ENCODE data around the gene TIMM44. TPM values are rescaled to one million over a fixed set of nuclear protein-coding genes. Genes with fewer than 3 reads are reported as not detected.

Gene TIMM44
- total RNA-seq, result 116 TPM
- long read RNA-seq, transcript TIMM44-201 (13 exons, 2,075 nt), result major isoform, 165 of 196 reads
- long read RNA-seq, partial matches to known transcripts, result 14 of 196 reads
- long read RNA-seq, other reads (novel, unspliced or antisense), result 15 of 196 reads

DNA sequence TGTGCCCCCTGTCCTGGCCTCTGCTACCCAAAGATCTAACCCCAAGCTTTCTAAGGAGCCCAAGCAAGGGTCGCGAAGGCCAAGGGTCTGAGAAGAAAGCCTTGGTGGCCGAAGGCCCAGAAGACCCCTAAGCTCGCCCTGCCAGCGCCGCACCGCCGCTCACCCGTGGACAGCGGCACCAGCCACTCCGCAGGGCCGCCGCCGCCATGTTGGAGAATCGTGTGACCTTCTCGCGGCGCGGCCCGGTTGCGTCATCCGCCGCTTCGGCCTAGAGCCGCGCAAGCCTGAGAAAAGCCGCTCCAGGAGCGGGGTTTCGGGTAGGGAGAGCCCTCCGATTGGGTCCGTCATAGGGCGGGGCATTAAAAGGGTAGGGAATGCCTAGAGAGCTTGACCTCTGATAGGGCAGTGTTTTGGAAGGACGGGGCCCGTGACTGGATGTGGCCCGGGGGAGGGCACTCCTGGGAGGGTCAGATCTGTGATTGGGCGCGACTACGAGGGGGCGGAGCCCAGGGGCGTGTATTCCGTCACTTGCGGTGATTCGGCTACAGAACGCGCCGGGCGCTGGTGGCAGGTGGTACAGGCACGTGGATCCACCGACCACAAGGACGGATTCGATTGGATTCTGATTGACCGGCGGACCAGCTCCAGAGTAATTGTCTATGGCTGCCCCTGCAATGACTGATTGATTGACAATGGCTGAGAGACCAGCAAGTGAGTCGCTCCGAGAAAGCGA, at the start of gene TIMM44:
Gene TIMM44, minus strand, starts transcription at position 223 of the 733 bp plus-strand sequence. Its CDS starts 15 bp downstream, at position 208.
- DNase-seq, result peak; percentile 99
- intact Hi-C loops (cut with DNase I), result loop anchor here (5.0 to 10.0 kb wide), 3 partner anchors 59 to 309 kb away; no protein-coding TSS in a partner anchor
- peak; percentile 98 for ATAC-seq (ENCODE audit: poor library complexity)

- ATAC-seq (ENCODE audit: poor library complexity) (no peak), DNase-seq (peak; percentile 27)
- intact Hi-C loops (cut with DNase I), result no loop called here
Observed at GRCh38 chr19:7992575-7992974, 49.1 kb upstream of the TIMM44 start.

DNA sequence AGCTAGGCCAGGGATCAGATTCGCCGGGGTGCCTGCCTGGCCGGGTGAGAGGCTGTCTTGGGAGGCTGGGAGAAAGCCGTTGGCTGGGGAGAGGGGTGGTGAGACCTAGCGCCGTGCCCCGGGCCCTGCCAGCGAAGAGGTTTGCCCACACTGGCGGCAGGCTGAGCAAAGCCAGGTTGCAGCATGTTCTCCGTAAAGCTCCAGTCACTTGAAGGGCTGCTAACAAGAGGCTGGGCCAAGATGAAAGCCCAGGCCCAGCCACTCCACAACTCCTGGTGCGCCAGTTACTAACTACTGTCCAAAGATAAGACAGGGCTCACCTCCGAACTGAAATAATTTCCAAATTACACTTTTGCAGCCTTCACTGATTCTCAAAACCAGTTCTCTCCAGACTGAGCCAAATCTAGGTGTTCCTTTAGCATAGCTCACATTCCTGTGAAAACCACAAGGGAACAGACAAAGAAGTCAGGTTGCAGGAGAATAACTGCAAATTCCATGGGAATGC, 45.7 kb upstream of the TIMM44 start:
- peak; percentile 40 for DNase-seq

GRCh38 chr19:7988307-7988706, 44.8 kb upstream of the TIMM44 start:
- DNase-seq, result no peak
- intact Hi-C loops (cut with DNase I), result no loop called here
- ATAC-seq (ENCODE audit: poor library complexity), result no peak

More for the DNA sequence above, 45.7 kb upstream of the TIMM44 start:
- intact Hi-C loops (cut with DNase I), result no loop called here
- peak; percentile 47 for ATAC-seq (ENCODE audit: poor library complexity)

DNA sequence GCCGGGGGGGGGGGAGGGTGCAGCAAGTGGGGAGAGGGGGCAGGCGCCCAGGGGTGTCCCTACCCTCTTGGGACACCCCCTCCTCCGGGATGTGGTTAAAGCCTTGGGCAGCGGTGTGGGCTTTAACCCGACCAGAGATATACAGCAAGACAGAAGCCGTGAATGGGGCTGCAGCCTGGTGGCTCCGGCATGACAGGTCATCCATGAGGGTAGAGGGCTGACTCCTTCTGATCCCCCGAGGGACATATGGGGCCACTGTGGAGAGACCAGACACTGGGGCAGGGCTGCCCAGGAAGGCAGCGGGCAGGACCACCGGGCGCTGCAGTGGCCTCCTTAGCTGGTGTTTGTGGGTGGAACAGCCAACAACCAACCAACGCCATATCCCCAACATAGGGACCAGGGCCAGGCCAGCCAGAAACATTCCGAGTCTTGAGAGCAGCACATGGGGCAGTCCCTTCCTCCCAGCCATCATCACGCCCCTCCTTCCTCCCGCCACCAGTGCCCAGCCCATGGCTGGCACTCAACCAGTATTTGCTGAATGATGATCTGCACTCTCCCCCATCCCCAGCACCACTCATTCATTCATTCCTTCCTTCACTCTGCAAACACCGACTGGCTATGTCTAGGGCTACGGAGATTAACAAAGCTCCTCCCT, 43.8 kb upstream of the TIMM44 start:
- ATAC-seq (ENCODE audit: poor library complexity) (no peak), DNase-seq (peak; percentile 24)
- intact Hi-C loops (cut with DNase I), result no loop called here

GRCh38 chr19:7986321-7987113, 43.1 kb upstream of the TIMM44 start:
- intact Hi-C loops (cut with DNase I), result no loop called here
- ATAC-seq (ENCODE audit: poor library complexity) (no peak), DNase-seq (no peak)

DNA sequence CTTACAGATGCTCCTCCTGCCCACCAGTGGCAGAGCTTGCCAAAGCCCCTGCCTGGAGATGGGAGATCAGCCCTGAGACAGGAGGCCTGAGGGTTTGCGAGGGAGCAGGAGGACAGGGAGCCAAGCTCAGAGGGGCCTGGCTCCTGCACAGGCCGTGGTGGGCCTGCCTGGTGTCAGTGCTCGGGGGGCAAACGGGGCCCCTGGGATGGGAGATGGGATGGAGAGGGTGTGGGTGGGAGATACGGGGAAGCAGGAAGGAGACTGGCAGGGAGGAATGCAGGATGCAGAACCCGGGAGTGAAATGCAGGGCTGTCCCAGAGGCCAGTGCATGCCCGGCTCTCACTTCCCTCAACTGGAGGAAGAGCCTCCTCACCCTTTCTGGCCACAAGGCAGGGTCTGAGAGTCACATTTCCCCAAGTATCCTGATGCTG, 42.0 kb upstream of the TIMM44 start:
- intact Hi-C loops (cut with DNase I), result no loop called here
- ATAC-seq (ENCODE audit: poor library complexity), result no peak
- DNase-seq, result peak; percentile 15

- ATAC-seq (ENCODE audit: poor library complexity) (peak; percentile 25), DNase-seq (peak; percentile 34)
- intact Hi-C loops (cut with DNase I), result no loop called here
Observed at GRCh38 chr19:7983995-7984837, 40.8 kb upstream of the TIMM44 start.

GRCh38 chr19:7983286-7983950, 40.0 kb upstream of the TIMM44 start:
- ATAC-seq (ENCODE audit: poor library complexity) (peak; percentile 22), DNase-seq (peak; percentile 37)
- intact Hi-C loops (cut with DNase I), result no loop called here

DNA sequence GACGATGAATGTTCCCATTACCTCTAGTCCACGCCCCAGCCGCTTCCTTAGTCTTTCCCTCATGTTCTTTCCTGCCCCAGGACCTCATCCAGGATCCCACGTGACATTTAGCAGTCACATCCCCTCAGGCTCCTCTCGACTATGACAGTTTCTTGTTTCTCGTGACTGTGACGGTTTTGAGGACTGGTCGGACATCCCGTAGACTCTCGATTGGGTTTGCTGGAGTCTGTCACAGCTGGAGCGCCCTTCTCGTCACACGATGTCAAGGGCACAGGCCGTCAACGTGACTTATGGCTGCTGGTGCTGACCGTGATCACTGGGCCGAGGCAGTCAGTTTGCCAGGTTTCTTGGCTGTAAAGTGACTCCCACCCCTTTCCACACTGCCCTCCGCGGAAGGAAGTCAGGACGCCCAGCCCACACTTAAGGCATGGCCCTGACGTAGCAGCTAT, 39.2 kb upstream of the TIMM44 start:
- peak; percentile 19 for ATAC-seq (ENCODE audit: poor library complexity)
- intact Hi-C loops (cut with DNase I), result no loop called here
- DNase-seq, result peak; percentile 44

DNA sequence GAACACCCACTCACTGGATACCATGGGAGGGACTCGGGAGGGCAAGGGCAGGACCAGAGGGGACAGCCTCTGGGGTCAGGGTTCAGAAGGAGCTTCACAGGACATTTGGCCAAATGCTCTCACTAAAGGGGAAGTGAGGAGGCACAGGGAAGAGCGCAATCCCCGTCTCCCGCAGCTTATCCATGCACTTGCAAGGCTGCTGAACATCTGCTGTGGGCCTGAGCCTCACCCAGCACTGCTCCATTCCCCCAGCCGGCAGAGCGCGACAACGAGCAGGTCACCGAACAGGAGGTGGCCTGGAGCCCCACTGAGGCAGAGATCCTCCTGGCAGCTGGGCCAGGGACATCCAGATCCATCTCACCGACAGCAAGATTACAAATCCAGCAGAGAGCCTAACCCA, 38.6 kb upstream of the TIMM44 start:
- DNase-seq (no peak), ATAC-seq (ENCODE audit: poor library complexity) (no peak)
- intact Hi-C loops (cut with DNase I), result no loop called here

DNA sequence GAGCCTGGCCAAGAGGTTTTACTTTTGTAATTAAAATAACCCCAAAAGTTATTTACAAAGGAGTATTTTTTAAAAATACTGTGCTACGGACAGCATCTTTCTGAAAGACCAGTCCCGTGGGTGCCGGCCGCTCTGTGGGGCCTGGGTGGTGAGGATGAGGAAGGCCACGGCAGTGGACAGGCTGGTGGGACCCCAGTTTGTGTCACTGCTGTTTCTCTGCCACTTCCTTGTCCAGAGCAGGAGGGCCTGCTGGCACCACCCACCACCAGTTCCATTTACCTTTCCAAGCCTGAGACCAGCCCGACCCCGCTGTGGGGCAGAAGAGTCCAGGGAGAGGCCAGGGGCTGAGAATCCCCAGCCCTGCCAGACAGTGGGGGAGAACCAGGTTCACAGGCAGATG, 38.2 kb upstream of the TIMM44 start:
- DNase-seq (peak; percentile 29), ATAC-seq (ENCODE audit: poor library complexity) (no peak)
- intact Hi-C loops (cut with DNase I), result no loop called here

DNA sequence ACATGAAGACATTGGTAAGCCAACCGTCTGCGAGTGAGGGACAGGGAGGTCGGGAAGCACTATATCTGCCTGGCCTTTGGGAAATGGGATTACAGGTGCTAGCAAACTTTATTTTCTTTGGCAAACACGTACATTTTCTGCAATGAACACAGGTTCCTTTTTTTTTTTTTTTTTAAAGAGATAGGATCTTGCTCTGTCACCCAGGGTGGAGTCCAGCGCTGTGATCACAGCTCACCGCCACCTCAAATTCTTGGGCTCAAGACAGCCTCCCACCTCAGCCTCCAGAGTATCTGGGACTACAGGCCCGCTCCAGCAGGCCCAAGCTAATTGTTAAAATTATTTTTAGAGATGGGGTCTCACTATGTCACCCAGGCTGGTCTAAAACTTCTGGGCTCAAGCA, 37.7 kb upstream of the TIMM44 start:
- ATAC-seq (ENCODE audit: poor library complexity), result no peak
- no peak for DNase-seq
- intact Hi-C loops (cut with DNase I), result no loop called here

DNA sequence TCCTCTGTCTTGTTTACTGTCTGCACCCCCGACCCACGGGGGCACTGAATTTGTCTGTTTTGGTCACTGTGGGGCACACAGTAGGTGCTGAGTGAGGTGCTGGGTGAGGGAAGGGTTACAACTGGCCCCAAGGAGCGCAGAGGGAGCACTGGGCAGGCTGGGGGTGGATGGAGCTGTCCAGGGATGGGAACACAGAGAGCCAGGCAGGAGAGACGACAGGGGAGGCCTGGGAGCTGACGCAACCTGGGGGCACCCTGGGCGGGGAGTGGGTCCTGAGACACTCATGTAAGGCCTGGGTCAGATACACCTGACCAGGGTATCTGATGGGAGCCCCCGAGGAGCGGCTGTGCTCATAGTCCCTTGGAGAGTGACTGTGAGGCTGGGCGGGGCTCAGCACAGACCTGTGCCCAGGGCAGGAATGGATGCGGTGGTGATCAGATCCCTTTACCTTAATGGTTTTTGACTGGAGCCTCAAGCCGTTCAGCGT, 37.2 kb upstream of the TIMM44 start:
- peak; percentile 30 for DNase-seq
- intact Hi-C loops (cut with DNase I), result no loop called here

DNA sequence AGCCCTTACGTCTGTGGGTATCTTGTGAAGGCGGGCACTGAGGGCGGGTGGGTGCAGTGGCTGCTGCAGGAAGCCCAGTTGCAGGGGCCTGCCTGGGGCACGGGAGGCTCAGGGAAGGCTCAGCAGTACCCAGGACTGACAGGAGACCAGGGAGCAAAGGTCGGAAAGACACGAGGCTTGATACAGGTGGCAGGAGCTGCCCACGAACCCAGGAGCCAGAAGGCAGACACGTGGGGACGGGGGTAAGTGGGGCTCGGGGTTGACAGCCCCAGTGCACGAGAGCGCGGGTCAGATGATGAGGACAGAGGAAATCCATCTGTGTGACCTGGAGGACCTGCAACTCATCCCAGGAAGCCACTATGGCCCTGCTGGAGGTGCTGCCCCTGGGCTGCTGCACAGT, 36.7 kb upstream of the TIMM44 start:
- intact Hi-C loops (cut with DNase I), result no loop called here
- DNase-seq (peak; percentile 34), ATAC-seq (ENCODE audit: poor library complexity) (no peak)

More for the DNA sequence above, 37.2 kb upstream of the TIMM44 start:
- ATAC-seq (ENCODE audit: poor library complexity), result no peak

DNA sequence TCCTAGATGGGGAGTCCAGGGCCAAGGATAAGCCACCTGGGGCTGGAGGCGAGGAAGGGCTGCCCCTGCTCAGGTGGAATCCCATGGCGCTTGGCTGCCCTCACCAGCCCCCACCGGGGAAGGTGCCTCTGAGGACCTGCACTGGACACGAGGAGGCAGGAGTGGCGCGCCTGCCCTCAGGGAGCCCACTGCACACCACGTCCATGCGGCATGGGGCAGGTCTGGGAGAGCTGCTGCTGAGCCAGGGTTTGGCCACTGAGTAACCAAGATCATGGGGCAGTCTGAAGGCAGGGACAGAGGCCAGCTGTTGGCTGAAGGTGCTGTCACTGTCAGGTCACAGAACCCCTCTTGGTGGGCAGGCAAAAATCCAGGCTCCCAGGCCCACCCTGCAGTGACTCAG, 36.1 kb upstream of the TIMM44 start:
- intact Hi-C loops (cut with DNase I), result no loop called here
- ATAC-seq (ENCODE audit: poor library complexity), result no peak
- peak; percentile 22 for DNase-seq

DNA sequence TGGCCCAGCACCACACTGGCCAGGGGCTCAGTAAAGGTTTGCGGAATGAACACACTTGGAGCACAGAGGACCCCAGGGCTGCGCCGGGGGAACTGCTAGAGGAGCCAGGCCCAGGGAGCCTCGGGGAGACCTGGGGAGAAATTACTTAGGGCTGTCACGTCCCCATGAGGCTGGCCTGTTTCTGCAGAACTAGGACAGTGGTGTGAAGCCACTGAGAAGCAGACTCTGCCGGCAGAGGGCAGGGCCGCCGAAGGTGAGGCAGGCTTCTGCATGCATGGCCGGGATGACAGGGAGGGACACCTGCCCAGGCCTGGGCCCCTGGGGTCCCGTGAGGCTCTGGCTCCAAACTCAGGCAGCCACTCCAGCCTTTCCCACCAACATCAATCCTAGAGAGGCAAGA, 35.5 kb upstream of the TIMM44 start:
- no peak for ATAC-seq (ENCODE audit: poor library complexity)
- intact Hi-C loops (cut with DNase I), result no loop called here

More for the DNA sequence above, 35.5 kb upstream of the TIMM44 start:
- peak; percentile 29 for DNase-seq
